Breast epithelium (tissue), 3 donors: ENCODE measurements around the gene MIA3.

Experiments
- POLR2A ChIP-seq: fragments of 450-650 bp; IDR thresholded peaks from one replicate; pipeline ENCODE4 v1.6.1; 2016; ENCODE audit warnings: antibody characterized with exemption, mild to moderate bottlenecking, moderate library complexity
- TF ChIP-seq, protein P1 (sequence below), 3 donors: fragments of 450-650 bp; IDR thresholded peaks; one replicate each; pipeline ENCODE4 v1.5.1; 2016 to 2017; ENCODE audit warnings: antibody characterized with exemption in 3 of 3, mild to moderate bottlenecking in 3 of 3, moderate library complexity in 3 of 3

DNA sequence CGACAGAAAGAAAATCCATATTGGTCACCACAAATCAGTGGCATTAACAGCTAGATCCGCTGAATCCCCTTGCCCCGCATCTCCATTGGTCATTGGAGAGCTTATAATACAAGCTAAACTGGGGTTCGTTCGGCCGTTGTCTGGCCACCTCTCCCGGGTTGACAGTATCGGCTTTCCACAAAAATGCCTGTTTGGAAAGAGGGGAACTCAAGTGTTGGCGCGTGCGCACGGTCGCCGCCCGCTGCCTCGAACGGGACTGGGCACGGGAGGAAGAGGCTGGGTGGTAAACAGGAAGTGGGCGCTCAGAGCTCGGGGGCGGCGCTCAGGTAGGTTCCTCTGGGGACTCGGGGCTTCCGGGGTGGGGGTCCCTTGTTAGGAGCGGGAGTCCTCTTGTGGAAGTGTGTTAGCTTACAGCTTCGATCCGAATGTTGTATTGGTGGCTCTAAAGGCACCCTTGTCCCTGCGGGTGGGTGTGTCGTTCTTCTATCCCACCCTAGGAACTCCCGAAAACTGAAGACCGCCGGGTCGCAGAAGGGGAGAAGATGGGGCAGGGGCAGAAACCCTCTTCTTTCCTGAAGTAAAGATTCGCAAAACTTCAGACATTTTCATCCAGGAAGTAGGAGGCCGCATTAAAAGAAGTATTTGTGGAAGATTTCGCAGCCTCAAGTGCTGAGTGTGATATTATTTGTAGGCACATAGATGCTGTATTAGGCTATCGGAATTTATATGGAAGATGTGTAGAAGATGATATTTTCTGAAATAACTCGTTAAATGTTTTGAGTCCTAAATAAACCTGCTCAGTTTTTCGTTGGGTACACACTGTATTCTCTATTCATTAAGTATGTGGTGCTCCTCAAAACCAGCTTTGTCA, 95.4 kb downstream of the MIA3 start:
- TF ChIP-seq POLR2A = peak; percentile 46
- TF ChIP-seq, protein P1, sequence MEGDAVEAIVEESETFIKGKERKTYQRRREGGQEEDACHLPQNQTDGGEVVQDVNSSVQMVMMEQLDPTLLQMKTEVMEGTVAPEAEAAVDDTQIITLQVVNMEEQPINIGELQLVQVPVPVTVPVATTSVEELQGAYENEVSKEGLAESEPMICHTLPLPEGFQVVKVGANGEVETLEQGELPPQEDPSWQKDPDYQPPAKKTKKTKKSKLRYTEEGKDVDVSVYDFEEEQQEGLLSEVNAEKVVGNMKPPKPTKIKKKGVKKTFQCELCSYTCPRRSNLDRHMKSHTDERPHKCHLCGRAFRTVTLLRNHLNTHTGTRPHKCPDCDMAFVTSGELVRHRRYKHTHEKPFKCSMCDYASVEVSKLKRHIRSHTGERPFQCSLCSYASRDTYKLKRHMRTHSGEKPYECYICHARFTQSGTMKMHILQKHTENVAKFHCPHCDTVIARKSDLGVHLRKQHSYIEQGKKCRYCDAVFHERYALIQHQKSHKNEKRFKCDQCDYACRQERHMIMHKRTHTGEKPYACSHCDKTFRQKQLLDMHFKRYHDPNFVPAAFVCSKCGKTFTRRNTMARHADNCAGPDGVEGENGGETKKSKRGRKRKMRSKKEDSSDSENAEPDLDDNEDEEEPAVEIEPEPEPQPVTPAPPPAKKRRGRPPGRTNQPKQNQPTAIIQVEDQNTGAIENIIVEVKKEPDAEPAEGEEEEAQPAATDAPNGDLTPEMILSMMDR (IDR thresholded peaks at IDR 0.05) = no peak
